SK-N-MC (cell line): Measurements from ENCODE around the gene TMBIM1.

ENCODE experiments used
- DNase-seq: peaks from one replicate; pipeline ENCODE4 v3.0.0-alpha.2; 2011; ENCODE audit warnings: low read depth, low spot score
- H3K27ac ChIP-seq: fragments of 200-600 bp; sonication (generic); 2 replicates; pipeline ENCODE4 v1.5.1; 2016; ENCODE audit warnings: mixed run types
- H3K36me3 ChIP-seq: fragments of 200-600 bp; sonication (generic); 2 replicates; pipeline ENCODE4 v1.6.1; 2017; ENCODE audit warnings: antibody characterized with exemption, low read length, mixed read lengths; ENCODE audit not compliant: insufficient read depth
- H3K4me3 ChIP-seq: fragments of 200-600 bp; sonication (generic); 2 replicates; pipeline ENCODE4 v1.5.1; 2016
- H3K9ac ChIP-seq: fragments of 200-600 bp; sonication (generic); 2 replicates; pipeline ENCODE4 v1.8.0; 2017; ENCODE audit warnings: mixed run types, mixed read lengths; ENCODE audit not compliant: insufficient read length
- H3K9me3 ChIP-seq: fragments of 200-600 bp; sonication (generic); 2 replicates; pipeline ENCODE4 v1.6.1; 2017; ENCODE audit warnings: low read depth, mild to moderate bottlenecking, antibody characterized with exemption, low read length, moderate library complexity, mixed read lengths
- EZH2 ChIP-seq: fragments of 200-600 bp; sonication (generic); IDR thresholded peaks from one replicate; pipeline ENCODE4 v1.6.1; 2017; ENCODE audit warnings: antibody characterized with exemption
- FOXP2 ChIP-seq: optimal IDR thresholded peaks from 2 replicates; pipeline ENCODE3; 2011; ENCODE audit warnings: mild to moderate bottlenecking, moderate library complexity; ENCODE audit not compliant: insufficient read depth; ENCODE audit errors: extremely low read length, control extremely low read depth
- POLR2AphosphoS5 ChIP-seq: IDR thresholded peaks from 2 replicates; pipeline ENCODE4 v1.6.1; 2012; ENCODE audit warnings: mild to moderate bottlenecking, low read depth, low read length, borderline replicate concordance

Gene TMBIM1

DNA sequence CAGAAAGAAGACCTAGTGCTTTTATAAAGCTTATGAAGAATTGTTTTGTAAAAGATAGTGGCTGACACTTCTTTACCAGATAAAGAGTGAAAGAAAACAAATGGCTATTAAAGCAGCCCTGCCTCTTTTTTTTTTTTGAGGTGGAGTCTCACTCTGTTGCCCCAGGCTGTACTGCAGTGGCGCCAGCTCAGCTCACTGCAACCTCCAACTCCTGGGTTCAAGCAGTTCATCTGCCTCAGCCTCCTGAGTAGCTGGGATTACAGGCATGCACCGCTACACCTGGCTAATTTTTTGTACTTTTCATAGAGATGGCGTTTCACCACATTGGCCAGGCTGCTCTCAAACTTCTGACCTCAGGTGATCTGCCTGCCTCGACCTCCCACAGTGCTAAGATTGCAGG is 62.5 kb downstream of the TMBIM1 start:
- TF ChIP-seq EZH2 = no peak
- no peak for TF ChIP-seq POLR2AphosphoS5
- no peak for TF ChIP-seq FOXP2
- DNase-seq = no peak
- peak overlapping the region; percentile 83 for H3K27ac ChIP-seq
- H3K9ac ChIP-seq = no peak overlapping the region
- peaks cover 82% of the 10 kb centered on the region for H3K36me3 ChIP-seq
- H3K4me3 ChIP-seq = no peak overlapping the region
- no peaks in the 10 kb centered on the region for H3K9me3 ChIP-seq

DNA sequence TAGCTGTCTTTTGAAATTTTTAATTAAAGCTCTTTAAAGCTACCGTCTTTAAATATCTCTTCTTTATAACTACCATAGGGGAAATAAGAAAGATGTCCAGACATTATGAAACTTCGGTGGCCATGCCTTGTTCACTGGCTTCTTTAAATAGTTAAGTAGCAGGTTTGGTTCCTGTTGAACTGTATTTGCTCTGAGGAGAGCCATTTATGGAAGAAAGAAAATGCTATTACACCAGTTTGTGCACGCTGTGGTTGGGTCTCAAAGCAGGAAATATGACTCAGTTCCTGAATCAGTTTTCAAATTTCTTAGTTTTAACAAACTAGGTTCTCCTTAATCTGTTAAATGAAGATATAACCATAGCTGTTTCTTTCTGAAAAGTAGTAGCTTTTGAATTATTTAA is 63.1 kb downstream of the TMBIM1 start:
- Histone ChIP-seq H3K27ac (peak overlapping the region; percentile 83), H3K4me3 (no peak overlapping the region), H3K9ac (peak overlapping the region; percentile 6), H3K36me3 (peaks cover 82% of the 10 kb centered on the region), H3K9me3 (no peaks in the 10 kb centered on the region)
- peak; percentile 22 for DNase-seq
- TF ChIP-seq EZH2 (no peak), POLR2AphosphoS5 (no peak), FOXP2 (no peak)

DNA sequence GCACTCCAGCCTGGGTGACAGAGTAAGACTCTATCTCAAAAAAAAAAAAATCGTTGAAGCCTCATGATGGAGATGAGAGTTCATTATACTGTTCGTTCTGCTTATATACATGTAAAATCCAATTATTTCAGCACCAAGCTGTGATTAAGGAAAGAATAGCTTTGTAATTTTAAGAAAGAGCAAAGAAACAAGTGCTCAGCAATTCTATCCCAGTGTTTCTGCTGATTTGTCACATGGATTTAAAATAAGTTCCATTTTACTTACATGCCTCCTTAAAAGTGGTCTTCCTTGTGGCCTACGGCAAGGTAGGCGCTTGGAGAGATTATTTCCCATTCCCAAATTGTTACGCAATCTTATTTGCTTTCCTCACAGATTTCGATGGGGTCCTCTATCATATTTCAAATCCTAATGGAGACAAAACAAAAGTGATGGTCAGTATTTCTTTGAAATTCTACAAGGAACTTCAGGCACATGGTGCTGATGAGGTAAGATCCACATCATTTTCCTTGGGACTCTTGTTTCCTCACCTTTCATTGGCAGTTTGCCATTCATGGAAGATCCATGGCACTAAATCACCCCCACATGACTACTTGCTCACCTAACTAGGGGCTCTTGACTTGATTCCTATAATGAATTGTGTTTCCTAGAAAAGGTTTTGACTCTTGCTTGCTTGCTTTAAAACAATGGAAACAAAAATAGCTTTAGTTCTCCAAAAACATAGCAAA is 63.8 kb downstream of the TMBIM1 start:
- Histone ChIP-seq H3K9me3 (no peaks in the 10 kb centered on the region), H3K27ac (peak overlapping the region; percentile 83), H3K36me3 (peaks cover 77% of the 10 kb centered on the region), H3K9ac (no peak overlapping the region), H3K4me3 (no peak overlapping the region)
- no peak for DNase-seq
- TF ChIP-seq POLR2AphosphoS5 = no peak
- no peak for TF ChIP-seq EZH2
- TF ChIP-seq FOXP2 = no peak

DNA sequence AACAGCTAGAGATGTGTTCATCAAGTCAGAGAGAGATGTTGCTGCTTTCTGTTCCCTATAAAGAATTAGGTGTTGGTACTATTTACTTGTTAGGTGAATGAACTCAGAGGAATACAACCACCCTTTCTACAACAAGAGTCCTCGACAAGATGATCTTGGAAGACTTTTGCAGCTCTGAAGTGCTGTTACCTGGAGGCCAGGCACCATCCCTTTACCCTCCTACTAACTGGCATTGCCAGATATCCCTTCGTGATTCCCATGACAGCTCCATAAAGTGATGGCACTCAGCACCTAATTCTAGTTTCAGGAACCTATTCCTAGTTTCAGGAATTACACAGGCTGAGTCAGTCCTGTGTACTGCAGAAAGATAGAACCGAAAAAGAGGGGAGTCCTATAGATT is 65.4 kb downstream of the TMBIM1 start:
- peaks cover 68% of the 10 kb centered on the region for H3K36me3 ChIP-seq
- H3K27ac ChIP-seq = no peak overlapping the region
- TF ChIP-seq POLR2AphosphoS5 = no peak
- H3K9me3 ChIP-seq = no peaks in the 10 kb centered on the region
- no peak overlapping the region for H3K4me3 ChIP-seq
- no peak overlapping the region for H3K9ac ChIP-seq
- DNase-seq = no peak
